DOHH2 (cell line): Measurements from ENCODE around the gene IMMT.

ENCODE experiments used
- H3F3A ChIP-seq: fragments of 200-600 bp; sonication (generic), shearing (Covaris generic); 2 replicates; pipeline ENCODE4 v1.6.0; 2016; ENCODE audit warnings: antibody characterized with exemption, mild to moderate bottlenecking; ENCODE audit not compliant: control insufficient read depth, insufficient read depth
- H3K27ac ChIP-seq: fragments of 200-600 bp; sonication (generic); 2 replicates; pipeline ENCODE4 v1.5.1; 2014; ENCODE audit warnings: low read depth, mild to moderate bottlenecking, low read length, moderate library complexity
- H3K27me3 ChIP-seq: fragments of 200-600 bp; sonication (generic); 2 replicates; pipeline ENCODE4 v1.6.1; 2014; ENCODE audit warnings: mild to moderate bottlenecking, low read length, mixed read lengths; ENCODE audit not compliant: control insufficient read depth
- H3K36me3 ChIP-seq: fragments of 200-600 bp; sonication (generic); 2 replicates; pipeline ENCODE4 v1.6.1; 2014; ENCODE audit warnings: mild to moderate bottlenecking, low read length, moderate library complexity, mixed read lengths; ENCODE audit not compliant: control insufficient read depth
- H3K4me1 ChIP-seq: fragments of 200-600 bp; sonication (generic); 2 replicates; pipeline ENCODE4 v1.6.1; 2014; ENCODE audit warnings: mild to moderate bottlenecking, low read length, mixed read lengths; ENCODE audit not compliant: control insufficient read depth
- H3K4me2 ChIP-seq: fragments of 200-600 bp; sonication (generic); 2 replicates; pipeline ENCODE4 v1.6.0; 2014; ENCODE audit warnings: mild to moderate bottlenecking, low read length, moderate library complexity
- H3K4me3 ChIP-seq: fragments of 200-600 bp; sonication (generic); 2 replicates; pipeline ENCODE4 v1.5.1; 2014; ENCODE audit warnings: mild to moderate bottlenecking, low read length, mixed read lengths
- H3K79me2 ChIP-seq: fragments of 200-600 bp; sonication (generic); 2 replicates; pipeline ENCODE4 v1.6.1; 2014; ENCODE audit warnings: mild to moderate bottlenecking, low read length, mixed read lengths; ENCODE audit not compliant: control insufficient read depth
- H3K9me2 ChIP-seq: fragments of 200-600 bp; sonication (generic); replicated peaks from 2 replicates; pipeline ENCODE4 v1.6.1; 2014; ENCODE audit warnings: mild to moderate bottlenecking, low read length, mixed read lengths; ENCODE audit not compliant: control insufficient read depth
- H3K9me3 ChIP-seq: fragments of 200-600 bp; sonication (generic); 2 replicates; pipeline ENCODE4 v1.6.1; 2014; ENCODE audit warnings: antibody characterized with exemption, low read length, mixed read lengths; ENCODE audit not compliant: control insufficient read depth, insufficient read depth
- H4K20me1 ChIP-seq: fragments of 200-600 bp; sonication (generic); 2 replicates; pipeline ENCODE4 v1.6.0; 2014; ENCODE audit warnings: low read depth, mild to moderate bottlenecking, antibody characterized with exemption, low read length, moderate library complexity; ENCODE audit not compliant: control insufficient read depth, insufficient read depth
- EZH2phosphoT487 ChIP-seq: fragments of 200-600 bp; sonication (generic); IDR thresholded peaks from 2 replicates; pipeline ENCODE4 v1.6.1; 2017; ENCODE audit warnings: borderline replicate concordance, mild to moderate bottlenecking, antibody characterized with exemption, low read length, moderate library complexity, mixed read lengths
- TF ChIP-seq, protein P1 (sequence below): fragments of 200-600 bp; sonication (generic); IDR thresholded peaks from one replicate; pipeline ENCODE4 v1.5.1; 2014; ENCODE audit warnings: antibody characterized with exemption, mild to moderate bottlenecking, low read depth, low read length; ENCODE audit not compliant: poor library complexity, severe bottlenecking

The IMMT gene

DNA sequence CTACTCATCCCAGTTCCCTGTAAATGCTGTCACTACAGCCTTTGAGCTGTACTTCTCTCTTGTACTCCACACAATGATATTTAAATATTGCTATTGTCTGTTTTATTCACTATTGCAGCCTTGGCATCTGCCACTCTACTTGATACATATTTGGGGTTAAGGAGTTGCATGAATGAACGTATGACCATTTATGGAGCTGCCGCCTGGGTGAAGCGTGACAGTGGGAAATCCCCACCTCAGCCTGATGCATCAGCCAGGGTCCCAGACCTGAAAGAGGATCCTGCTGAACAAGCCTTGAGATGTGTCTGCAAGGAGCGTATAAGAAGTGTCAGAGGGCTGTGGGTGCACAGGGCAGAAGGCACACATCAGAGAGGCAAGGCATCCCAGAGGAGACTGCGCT lies 43.1 kb upstream of the IMMT start:
- H3K4me1 ChIP-seq = peaks cover 52% of the 10 kb centered on the region
- peak overlapping the region; percentile 8; the same call in 1 of the 2 replicates for H3K4me3 ChIP-seq
- H3K36me3 ChIP-seq = no peaks in the 10 kb centered on the region
- H3K27me3 ChIP-seq = no peaks in the 10 kb centered on the region
- H3K79me2 ChIP-seq = no peaks in the 10 kb centered on the region
- peak overlapping the region; percentile 16; the same call in 1 of the 2 replicates for H3K27ac ChIP-seq
- H3K9me2 ChIP-seq = no peaks in the 10 kb centered on the region
- TF ChIP-seq EZH2phosphoT487 = no peak
- TF ChIP-seq, protein P1, sequence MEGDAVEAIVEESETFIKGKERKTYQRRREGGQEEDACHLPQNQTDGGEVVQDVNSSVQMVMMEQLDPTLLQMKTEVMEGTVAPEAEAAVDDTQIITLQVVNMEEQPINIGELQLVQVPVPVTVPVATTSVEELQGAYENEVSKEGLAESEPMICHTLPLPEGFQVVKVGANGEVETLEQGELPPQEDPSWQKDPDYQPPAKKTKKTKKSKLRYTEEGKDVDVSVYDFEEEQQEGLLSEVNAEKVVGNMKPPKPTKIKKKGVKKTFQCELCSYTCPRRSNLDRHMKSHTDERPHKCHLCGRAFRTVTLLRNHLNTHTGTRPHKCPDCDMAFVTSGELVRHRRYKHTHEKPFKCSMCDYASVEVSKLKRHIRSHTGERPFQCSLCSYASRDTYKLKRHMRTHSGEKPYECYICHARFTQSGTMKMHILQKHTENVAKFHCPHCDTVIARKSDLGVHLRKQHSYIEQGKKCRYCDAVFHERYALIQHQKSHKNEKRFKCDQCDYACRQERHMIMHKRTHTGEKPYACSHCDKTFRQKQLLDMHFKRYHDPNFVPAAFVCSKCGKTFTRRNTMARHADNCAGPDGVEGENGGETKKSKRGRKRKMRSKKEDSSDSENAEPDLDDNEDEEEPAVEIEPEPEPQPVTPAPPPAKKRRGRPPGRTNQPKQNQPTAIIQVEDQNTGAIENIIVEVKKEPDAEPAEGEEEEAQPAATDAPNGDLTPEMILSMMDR = no peak
- peak overlapping the region; percentile 38 for H3K4me2 ChIP-seq
- no peaks in the 10 kb centered on the region for H3F3A ChIP-seq
- no peaks in the 10 kb centered on the region for H3K9me3 ChIP-seq
- H4K20me1 ChIP-seq = no peaks in the 10 kb centered on the region

GRCh38 chr2:86237172-86237571 lies 41.9 kb upstream of the IMMT start:
- Histone ChIP-seq H3K79me2 (no peaks in the 10 kb centered on the region), H3K4me2 (peak overlapping the region; percentile 38; the same call in 1 of the 2 replicates), H3K4me3 (no peak overlapping the region), H3K27ac (no peak overlapping the region), H3K9me3 (no peaks in the 10 kb centered on the region), H3K9me2 (no peaks in the 10 kb centered on the region), H3F3A (no peaks in the 10 kb centered on the region), H3K36me3 (no peaks in the 10 kb centered on the region), H4K20me1 (no peaks in the 10 kb centered on the region), H3K4me1 (peaks cover 48% of the 10 kb centered on the region), H3K27me3 (no peaks in the 10 kb centered on the region)
- TF ChIP-seq, protein P1 = no peak
- no peak for TF ChIP-seq EZH2phosphoT487

DNA sequence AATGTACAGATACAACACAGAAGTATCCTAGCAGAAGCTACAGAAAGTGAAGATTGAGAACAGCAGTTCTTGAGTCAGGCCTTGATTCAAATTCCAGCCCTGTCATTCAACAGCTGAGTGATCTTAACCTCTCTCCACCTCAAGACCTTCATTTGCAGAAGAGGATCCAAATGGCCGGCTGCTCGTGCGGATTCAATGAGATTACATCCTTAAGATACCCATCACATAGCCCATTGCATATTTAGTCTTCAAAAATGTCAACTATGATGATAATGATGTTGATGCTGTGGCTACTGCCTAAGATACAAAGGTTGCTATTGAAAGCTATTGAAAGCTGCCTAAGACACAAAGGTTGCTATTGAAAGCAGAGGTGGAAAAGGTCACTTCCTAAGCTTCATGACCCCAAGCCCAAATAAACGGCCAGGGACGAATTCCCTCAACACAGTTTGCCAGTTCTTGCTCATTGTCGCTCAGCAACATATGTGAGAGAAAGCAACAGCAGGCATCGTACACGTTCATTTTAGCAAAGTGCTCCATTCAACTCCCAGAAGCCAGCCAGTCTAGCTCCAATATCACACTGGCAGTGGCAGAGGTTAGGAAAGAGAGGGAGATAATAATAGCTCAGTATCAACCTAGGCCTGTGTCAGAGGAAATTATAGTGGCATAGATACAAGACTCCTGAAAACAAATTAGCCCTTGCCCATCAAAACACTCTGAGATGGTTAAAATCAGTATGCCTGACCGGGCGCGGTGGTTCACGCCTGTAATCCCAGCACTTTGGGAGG lies 40.1 kb upstream of the IMMT start:
- TF ChIP-seq, protein P1 = no peak
- TF ChIP-seq EZH2phosphoT487 = no peak
- H3K4me1 ChIP-seq = peaks cover 30% of the 10 kb centered on the region
- no peak overlapping the region for H3K4me3 ChIP-seq
- H3F3A ChIP-seq = no peaks in the 10 kb centered on the region
- H3K9me2 ChIP-seq = no peaks in the 10 kb centered on the region
- H3K4me2 ChIP-seq = no peak overlapping the region
- no peak overlapping the region for H3K27ac ChIP-seq
- H3K9me3 ChIP-seq = no peaks in the 10 kb centered on the region
- no peaks in the 10 kb centered on the region for H3K27me3 ChIP-seq
- no peaks in the 10 kb centered on the region for H3K79me2 ChIP-seq
- H4K20me1 ChIP-seq = no peaks in the 10 kb centered on the region
- H3K36me3 ChIP-seq = no peaks in the 10 kb centered on the region
